DND-41 (cell line): ENCODE results near the gene CANT1.

ENCODE experiments used
- ATAC-seq: fragments of 200-7000 bp; cut with Tn5 transposase; 3 replicates; pipeline ENCODE4 v1.9.1; 2021; ENCODE audit warnings: low read depth; ENCODE audit not compliant: insufficient read depth
- DNase-seq: peaks from one replicate; pipeline ENCODE4 v3.0.0-alpha.2; 2020
- H2AFZ ChIP-seq: 2 replicates; pipeline ENCODE4 v1.6.0; 2012; ENCODE audit warnings: low read depth, low read length
- H3K27ac ChIP-seq: 2 replicates; pipeline ENCODE4 v1.5.1; 2012; ENCODE audit warnings: low read length, inconsistent platforms
- H3K27me3 ChIP-seq: fragments of 200-600 bp; sonication (generic); 2 replicates; pipeline ENCODE4 v1.6.0; 2012; ENCODE audit warnings: low read length, mild to moderate bottlenecking, inconsistent platforms; ENCODE audit not compliant: insufficient read depth, poor library complexity
- H3K36me3 ChIP-seq: 2 replicates; pipeline ENCODE4 v1.5.1; 2012; ENCODE audit warnings: low read length, inconsistent platforms; ENCODE audit not compliant: insufficient read depth
- H3K4me1 ChIP-seq: 2 replicates; pipeline ENCODE4 v1.5.1; 2012; ENCODE audit warnings: mild to moderate bottlenecking, low read length; ENCODE audit not compliant: insufficient read depth
- H3K4me2 ChIP-seq: 2 replicates; pipeline ENCODE4 v1.6.0; 2012; ENCODE audit warnings: mild to moderate bottlenecking, moderate library complexity, low read length, inconsistent platforms; ENCODE audit not compliant: insufficient read depth
- H3K4me3 ChIP-seq, 2 experiments: fragments of 200-600 bp in 1 of 2; shearing (Covaris generic) in 1 of 2; 2 replicates each; pipeline ENCODE4 v1.5.1; 2012 to 2016; ENCODE audit warnings: inconsistent platforms in 2 of 2, low read length in 2 of 2, mild to moderate bottlenecking in 2 of 2, low read depth in 1 of 2, moderate library complexity in 1 of 2
- H3K79me2 ChIP-seq: 2 replicates; pipeline ENCODE4 v1.6.0; 2012; ENCODE audit warnings: low read length, inconsistent platforms; ENCODE audit not compliant: insufficient read depth
- H3K9ac ChIP-seq: 2 replicates; pipeline ENCODE4 v1.6.0; 2012; ENCODE audit warnings: low read depth, mild to moderate bottlenecking, inconsistent platforms, low read length, moderate library complexity
- H3K9me3 ChIP-seq: 2 replicates; pipeline ENCODE4 v1.5.1; 2012; ENCODE audit warnings: low read length, moderate library complexity, mild to moderate bottlenecking, inconsistent platforms; ENCODE audit not compliant: insufficient read depth, severe bottlenecking
- H4K20me1 ChIP-seq: 2 replicates; pipeline ENCODE4 v1.6.0; 2012; ENCODE audit warnings: low read length; ENCODE audit not compliant: insufficient read depth
- CTCF ChIP-seq: IDR thresholded peaks from 2 replicates; pipeline ENCODE4 v1.5.1; 2012; ENCODE audit warnings: borderline replicate concordance, low read length, moderate library complexity, mild to moderate bottlenecking; ENCODE audit not compliant: poor library complexity, severe bottlenecking; ENCODE audit errors: extremely low read depth
- EZH2 ChIP-seq: IDR thresholded peaks from 3 replicates; pipeline ENCODE4 v1.6.1; 2012; ENCODE audit warnings: borderline replicate concordance, low read depth, mild to moderate bottlenecking, moderate library complexity, low read length, inconsistent platforms; ENCODE audit not compliant: severe bottlenecking

CANT1 gene

GRCh38 chr17:78959803-78960202, 49.8 kb downstream of the CANT1 start:
- Histone ChIP-seq H3K9ac (no peak overlapping the region), H3K27me3 (peaks cover 3% of the 10 kb centered on the region), H3K27ac (no peak overlapping the region), H3K9me3 (no peaks in the 10 kb centered on the region), H3K36me3 (no peaks in the 10 kb centered on the region), H3K4me1 (no peaks in the 10 kb centered on the region), H3K4me2 (no peak overlapping the region), H4K20me1 (no peaks in the 10 kb centered on the region; the same call in 1 of the 2 replicates), H3K79me2 (no peaks in the 10 kb centered on the region), H2AFZ (no peak overlapping the region), H3K4me3 (no peak overlapping the region)
- no peak for DNase-seq
- no peak for TF ChIP-seq CTCF
- no peak for TF ChIP-seq EZH2
- ATAC-seq, result no peak

- ATAC-seq, result no peak
- no peak for DNase-seq
These were observed 50.9 kb downstream of the CANT1 start for GRCh38 chr17:78958641-78959127.

GRCh38 chr17:78957128-78957527, 52.4 kb downstream of the CANT1 start:
- no peak overlapping the region for H3K27ac ChIP-seq
- no peak overlapping the region for H3K4me3 ChIP-seq
- H3K4me1 ChIP-seq, result no peaks in the 10 kb centered on the region
- no peaks in the 10 kb centered on the region for H3K36me3 ChIP-seq
- H3K79me2 ChIP-seq, result no peaks in the 10 kb centered on the region
- no peak overlapping the region for H3K4me2 ChIP-seq
- H4K20me1 ChIP-seq, result no peaks in the 10 kb centered on the region
- DNase-seq, result no peak
- H3K9me3 ChIP-seq, result no peaks in the 10 kb centered on the region
- peaks cover 3% of the 10 kb centered on the region for H3K27me3 ChIP-seq
- no peak for ATAC-seq
- no peak overlapping the region for H2AFZ ChIP-seq
- H3K9ac ChIP-seq, result no peak overlapping the region
- TF ChIP-seq CTCF (no peak), EZH2 (no peak)

More at GRCh38 chr17:78958641-78959127, 50.9 kb downstream of the CANT1 start:
- H4K20me1 ChIP-seq, result no peaks in the 10 kb centered on the region
- no peaks in the 10 kb centered on the region for H3K79me2 ChIP-seq
- no peaks in the 10 kb centered on the region for H3K4me1 ChIP-seq
- H3K9me3 ChIP-seq, result no peaks in the 10 kb centered on the region
- H3K27me3 ChIP-seq, result peaks cover 3% of the 10 kb centered on the region
- no peak overlapping the region for H3K9ac ChIP-seq
- H3K36me3 ChIP-seq, result no peaks in the 10 kb centered on the region
- no peak for TF ChIP-seq EZH2
- no peak for TF ChIP-seq CTCF
- H3K4me2 ChIP-seq, result no peak overlapping the region
- no peak overlapping the region for H3K27ac ChIP-seq
- H3K4me3 ChIP-seq, result no peak overlapping the region
- no peak overlapping the region for H2AFZ ChIP-seq

- H3K27me3 ChIP-seq, result peaks cover 3% of the 10 kb centered on the region
- ATAC-seq, result no peak
- H2AFZ ChIP-seq, result no peak overlapping the region
- no peaks in the 10 kb centered on the region for H4K20me1 ChIP-seq
- H3K9ac ChIP-seq, result no peak overlapping the region
- peaks cover under 1% of the 10 kb centered on the region for H3K9me3 ChIP-seq
- no peak for TF ChIP-seq CTCF
- no peak for TF ChIP-seq EZH2
- no peak for DNase-seq
- no peak overlapping the region for H3K4me3 ChIP-seq
- no peak overlapping the region for H3K4me2 ChIP-seq
- H3K79me2 ChIP-seq, result no peaks in the 10 kb centered on the region
- H3K4me1 ChIP-seq, result no peaks in the 10 kb centered on the region
- H3K27ac ChIP-seq, result no peak overlapping the region
- no peaks in the 10 kb centered on the region for H3K36me3 ChIP-seq
These were observed 53.3 kb downstream of the CANT1 start for GRCh38 chr17:78956254-78956653.
